ENCODE results near the gene STRADA.

Gene STRADA, protein sequence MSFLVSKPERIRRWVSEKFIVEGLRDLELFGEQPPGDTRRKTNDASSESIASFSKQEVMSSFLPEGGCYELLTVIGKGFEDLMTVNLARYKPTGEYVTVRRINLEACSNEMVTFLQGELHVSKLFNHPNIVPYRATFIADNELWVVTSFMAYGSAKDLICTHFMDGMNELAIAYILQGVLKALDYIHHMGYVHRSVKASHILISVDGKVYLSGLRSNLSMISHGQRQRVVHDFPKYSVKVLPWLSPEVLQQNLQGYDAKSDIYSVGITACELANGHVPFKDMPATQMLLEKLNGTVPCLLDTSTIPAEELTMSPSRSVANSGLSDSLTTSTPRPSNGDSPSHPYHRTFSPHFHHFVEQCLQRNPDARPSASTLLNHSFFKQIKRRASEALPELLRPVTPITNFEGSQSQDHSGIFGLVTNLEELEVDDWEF

GRCh38 chr17:63741408-63742173 is at the start of gene STRADA:
STRADA (minus strand) TSS chr17:63741799; CDS start chr17:63728369, 13,430 bp downstream.
- DNase-seq, result peak; percentile 47 to 98 (median 95)

DNA sequence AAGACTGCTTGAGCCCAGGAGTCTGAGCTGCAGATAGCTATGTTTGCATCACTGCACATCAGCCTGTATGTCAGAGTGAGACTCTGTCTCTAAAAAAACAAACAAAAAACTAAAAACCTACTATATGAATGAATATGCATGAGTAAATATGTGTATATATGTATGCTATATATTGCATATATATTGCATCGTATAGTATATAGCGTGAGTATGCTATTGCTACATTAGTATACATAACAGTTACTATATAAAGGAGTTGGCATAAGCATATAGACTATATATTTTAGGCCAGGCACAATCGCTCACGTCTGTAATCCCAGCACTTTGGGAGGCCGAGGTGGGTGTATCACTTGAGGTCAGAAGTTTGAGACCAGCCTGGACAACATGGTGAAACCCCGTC is 48.5 kb upstream of the STRADA start:
- DNase-seq, result no peak

DNA sequence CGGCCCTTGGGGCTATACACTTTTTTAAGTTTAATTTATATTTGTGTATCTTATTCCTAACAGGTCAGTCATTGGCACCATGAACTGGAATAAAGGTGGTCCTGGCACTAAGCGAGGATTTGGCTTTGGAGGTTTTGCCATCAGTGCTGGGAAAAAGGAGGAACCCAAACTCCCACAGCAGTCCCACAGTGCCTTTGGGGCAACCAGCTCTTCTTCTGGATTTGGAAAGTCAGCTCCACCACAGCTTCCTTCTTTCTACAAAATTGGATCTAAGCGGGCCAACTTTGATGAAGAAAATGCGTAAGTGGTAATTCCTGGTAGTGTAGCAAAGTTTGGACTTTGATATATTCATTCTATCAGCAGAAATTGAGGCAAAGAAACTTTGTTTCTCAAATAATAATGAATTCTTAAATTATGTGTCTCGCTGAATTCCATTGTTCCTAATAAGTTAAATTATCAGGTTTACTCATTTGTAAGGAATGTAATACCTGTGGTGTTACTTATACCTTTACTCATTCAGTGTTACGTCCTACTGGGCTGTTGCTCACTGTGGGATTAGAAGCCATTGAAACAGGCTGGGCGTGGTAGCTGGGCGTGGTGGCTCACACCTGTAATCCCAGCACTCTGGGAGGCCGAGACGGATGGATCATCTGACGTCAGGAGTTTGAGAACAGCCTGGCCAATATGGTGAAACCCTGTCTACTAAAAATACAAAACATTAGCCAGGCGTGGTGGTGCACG is 45.5 kb upstream of the STRADA start:
- DNase-seq, result no peak

DNA sequence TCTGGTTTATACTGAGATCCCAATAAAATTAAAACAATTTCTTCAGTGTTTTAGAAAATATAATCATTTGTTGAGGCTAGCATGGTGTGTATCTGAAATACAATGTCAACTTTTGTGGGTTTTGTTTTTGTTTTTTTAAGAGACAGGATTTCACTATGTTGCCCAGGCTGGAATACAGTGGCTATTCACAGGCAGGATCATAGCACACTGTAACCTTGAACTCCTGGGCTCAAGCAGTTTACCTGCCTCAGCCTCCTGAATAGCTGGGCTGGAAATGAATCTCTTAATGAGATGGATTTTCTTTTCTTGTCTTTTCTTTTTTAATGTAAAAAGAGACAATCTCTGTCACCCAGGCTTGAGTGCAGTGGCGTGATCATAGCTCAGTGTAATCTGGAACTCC is 44.5 kb upstream of the STRADA start:
- no peak for DNase-seq

- DNase-seq, result no peak
Observed at GRCh38 chr17:63785556-63785955, 44.0 kb upstream of the STRADA start.

GRCh38 chr17:63783522-63783921 is 41.9 kb upstream of the STRADA start:
- DNase-seq, result no peak

- DNase-seq, result no peak
Observed at GRCh38 chr17:63780928-63781327, 39.3 kb upstream of the STRADA start.

GRCh38 chr17:63780507-63780906 is 38.9 kb upstream of the STRADA start:
- DNase-seq, result no peak

DNA sequence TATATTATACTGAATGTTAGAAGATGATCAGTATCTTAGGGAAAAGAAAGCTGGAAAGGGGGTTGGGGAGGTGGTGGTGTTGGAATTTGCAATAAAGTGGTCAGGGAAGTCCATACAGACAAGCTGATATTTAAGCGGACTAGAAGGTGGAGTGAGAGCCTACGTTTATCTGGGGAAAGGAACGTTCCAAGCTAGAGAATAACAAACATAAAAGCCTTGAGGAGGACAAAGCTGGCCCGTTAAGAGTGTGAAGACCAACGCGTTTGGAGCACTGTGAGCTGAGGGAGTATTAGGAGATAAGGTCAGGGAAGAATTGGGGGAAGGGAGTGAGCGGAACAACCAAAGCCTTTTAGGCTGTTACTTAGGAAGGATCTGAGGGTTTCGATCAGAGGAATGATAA is 33.8 kb upstream of the STRADA start:
- DNase-seq, result no peak

GRCh38 chr17:63774969-63775265 is 33.3 kb upstream of the STRADA start:
- no peak for DNase-seq

- peak in 32 of 56 donors; percentile 11 to 88 (median 40) for DNase-seq
Observed at GRCh38 chr17:63774141-63774968, 32.8 kb upstream of the STRADA start, which contains the start of gene DDX42. DDX42 (plus strand) TSS chr17:63774170; CDS start chr17:63787050, 12,880 bp downstream.

GRCh38 chr17:63773272-63774140 is 31.9 kb upstream of the STRADA start, which contains the start of gene CCDC47:
CCDC47 (minus strand) TSS chr17:63773597; CDS start chr17:63766175, 7,422 bp downstream.
- peak; percentile 86 to 100 (median 99) for DNase-seq

DNA sequence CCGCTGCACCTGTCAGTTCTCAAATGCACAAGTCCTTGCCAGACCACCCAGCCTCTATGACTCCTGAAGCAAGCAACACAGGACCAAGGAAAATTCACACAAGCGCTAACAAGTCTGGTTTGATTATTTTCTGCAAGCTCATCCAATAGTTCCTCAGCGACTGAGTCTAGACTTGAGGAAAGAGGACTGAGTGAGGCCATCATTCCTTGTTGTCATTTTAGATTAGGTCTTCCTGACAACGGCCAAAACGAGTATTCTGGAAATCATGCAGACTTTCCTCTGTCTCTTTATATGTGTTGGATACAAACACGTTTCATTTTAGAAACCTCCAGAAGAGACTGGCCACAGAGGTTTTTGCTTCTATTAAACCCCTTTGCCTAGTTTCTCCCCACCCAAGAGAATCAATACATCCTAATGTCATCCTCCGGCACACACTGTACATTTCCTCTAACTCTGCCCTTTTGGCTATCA is 31.2 kb upstream of the STRADA start:
- DNase-seq, result no peak

GRCh38 chr17:63768433-63768832 is 26.8 kb upstream of the STRADA start:
- no peak for DNase-seq

GRCh38 chr17:63766754-63767153 is 25.2 kb upstream of the STRADA start:
- DNase-seq, result no peak

GRCh38 chr17:63764716-63765115 is 23.1 kb upstream of the STRADA start:
- DNase-seq, result no peak

- DNase-seq, result no peak
Observed at GRCh38 chr17:63762161-63763078, 20.8 kb upstream of the STRADA start.

DNA sequence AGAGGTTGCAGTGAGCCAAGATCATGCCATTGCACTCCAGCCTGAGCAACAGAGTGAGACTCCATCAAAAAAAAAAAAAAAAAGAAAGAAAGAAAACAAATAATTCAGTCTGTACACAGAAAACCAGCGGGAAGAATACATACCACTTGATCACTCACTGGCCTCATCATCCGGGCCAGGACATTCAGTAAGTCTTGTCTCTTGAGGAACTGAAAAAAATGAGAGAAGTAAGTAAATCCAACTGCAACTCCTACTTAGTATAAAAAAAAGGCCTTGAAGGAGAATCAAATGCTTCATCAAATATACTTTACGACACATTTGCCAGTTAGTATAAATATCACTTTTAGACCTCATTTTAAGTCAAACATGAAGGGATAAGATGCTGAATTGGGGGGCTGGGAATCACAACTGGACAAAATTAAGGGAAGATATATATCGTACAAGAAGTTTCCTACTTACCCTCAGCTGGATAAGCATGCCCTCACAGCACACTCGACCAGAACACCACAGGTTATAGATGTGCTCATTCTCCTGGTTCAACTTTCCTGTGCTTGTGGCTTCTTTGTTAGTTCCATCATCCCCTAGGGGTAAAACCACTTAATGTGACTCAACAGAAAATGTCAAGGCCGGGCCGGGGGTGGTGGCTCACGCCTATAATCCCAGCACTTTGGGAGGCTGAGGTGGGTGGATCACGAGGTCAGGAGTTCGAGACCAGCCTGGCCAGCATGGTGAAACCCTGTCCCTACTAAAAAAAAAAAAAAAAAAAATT is 19.4 kb upstream of the STRADA start:
- no peak for DNase-seq
